ENCODE results near the gene ZFY.

DNA sequence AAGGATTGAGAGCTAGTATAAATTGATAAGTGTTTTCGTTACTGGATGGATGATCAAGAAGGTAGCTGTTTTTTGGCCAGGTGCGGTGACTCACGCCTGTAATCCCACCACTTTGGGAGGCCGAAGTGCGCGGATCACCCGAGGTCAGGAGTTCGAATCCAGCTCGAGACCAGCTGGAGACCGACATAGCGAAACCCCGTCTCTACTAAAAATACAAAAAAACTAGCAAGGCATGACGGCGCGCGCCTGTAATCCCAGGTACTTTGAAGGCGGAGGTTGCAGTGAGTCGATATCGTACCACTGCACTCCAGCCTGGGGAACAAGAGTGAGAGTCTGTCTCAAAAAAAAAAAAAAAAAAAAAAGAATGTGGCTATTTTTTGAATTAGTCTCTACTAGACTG lies 2.0 kb downstream of the ZFY start:
- TF ChIP-seq CTCF (conservative IDR thresholded peaks at IDR 0.05; ENCODE audit: low read depth, low read length) (no peak), EZH2 (IDR thresholded peaks at IDR 0.05; ENCODE audit: low read length, unreplicated experiment) (no peak)

Data from PC-3 (cell line).